ENCODE data around the gene CABP5. TPM values are rescaled to one million over a fixed set of nuclear protein-coding genes. Genes with fewer than 3 reads are reported as not detected.

The CABP5 gene
- total RNA-seq, 1 experiment from 2014 or later, result not detected

- TF ChIP-seq RELA (CRISPR knock-in tag; IDR thresholded peaks at IDR 0.05; ENCODE audit: borderline replicate concordance) (no peak), RORB (CRISPR knock-in tag; IDR thresholded peaks at IDR 0.05) (no peak), NFATC4 (CRISPR knock-in tag; IDR thresholded peaks at IDR 0.05) (no peak)
Observed at GRCh38 chr19:48044561-48044960, 682 bp upstream of the CABP5 start (continued).

DNA sequence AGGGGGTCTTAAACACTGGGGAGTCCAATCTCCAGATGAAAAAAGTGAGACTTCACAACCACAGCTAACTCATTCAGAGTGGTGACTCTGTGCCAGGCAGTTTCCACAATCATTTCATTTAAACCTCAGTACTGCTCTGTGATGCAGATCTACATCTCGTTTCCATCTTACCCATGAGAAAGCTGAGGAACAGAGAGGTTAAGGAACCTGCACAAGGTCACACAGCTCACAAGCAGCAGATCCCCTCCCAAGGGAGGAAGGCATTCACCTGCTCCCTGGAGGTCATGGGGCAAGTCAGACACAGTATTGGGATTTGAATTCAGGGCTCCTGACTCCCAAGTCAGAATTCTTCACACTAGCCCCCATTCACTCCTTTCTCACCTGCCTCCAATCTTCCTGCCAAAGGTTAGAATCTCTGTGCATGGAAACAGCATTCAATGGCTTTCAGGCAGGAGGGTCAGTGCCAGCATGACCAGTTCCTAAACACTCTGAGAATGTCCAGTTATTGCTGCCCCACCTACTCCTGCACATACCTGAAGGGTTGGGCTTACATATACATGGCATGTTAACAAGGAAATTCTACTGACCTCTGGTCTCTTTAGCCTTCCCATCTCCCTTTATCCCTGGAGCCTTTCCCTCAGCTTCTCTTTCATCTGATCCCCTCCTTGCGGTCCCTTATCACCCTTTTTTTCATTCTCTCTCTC lies 1.9 kb downstream of the CABP5 start:
- no peak overlapping the region for H3K4me3 Mint-ChIP-seq
- no peak for ATAC-seq

More for the DNA sequence above, 1.9 kb downstream of the CABP5 start:
- peaks cover 18% of the 10 kb centered on the region for H3K9me3 Mint-ChIP-seq
- ChIA-PET CTCF (interaction anchor here (0.7 kb wide), 1 partner anchor 88 kb away, joined by 3 read pairs; no protein-coding TSS in a partner anchor), POLR2A (no interaction called here)
- H3K27ac Mint-ChIP-seq, result no peak overlapping the region
- peaks cover 28% of the 10 kb centered on the region for H3K27me3 Mint-ChIP-seq (ENCODE audit: low read depth)
- DNase-seq (ENCODE audit: low spot score), result no peak
- no peaks in the 10 kb centered on the region; the same call in 1 of the 2 replicates for H3K36me3 Mint-ChIP-seq
- no peaks in the 10 kb centered on the region for H3K4me1 Mint-ChIP-seq
- TF ChIP-seq ATF6 (CRISPR knock-in tag; IDR thresholded peaks at IDR 0.05) (no peak), FOXK1 (CRISPR knock-in tag; IDR thresholded peaks at IDR 0.05) (no peak), RELA (CRISPR knock-in tag; IDR thresholded peaks at IDR 0.05; ENCODE audit: borderline replicate concordance) (no peak), ZNF219 (CRISPR knock-in tag; IDR thresholded peaks at IDR 0.05; ENCODE audit: borderline replicate concordance) (no peak), ZNF423 (CRISPR knock-in tag; IDR thresholded peaks at IDR 0.05) (no peak), JAZF1 (CRISPR knock-in tag; IDR thresholded peaks at IDR 0.05) (no peak), PREB (CRISPR knock-in tag; IDR thresholded peaks at IDR 0.05; ENCODE audit: borderline replicate concordance) (no peak), NR3C1 (CRISPR knock-in tag; conservative IDR thresholded peaks at IDR 0.05; ENCODE audit: low read depth) (no peak), ARID4B (CRISPR knock-in tag; IDR thresholded peaks at IDR 0.05; ENCODE audit: borderline replicate concordance) (no peak), ZSCAN18 (CRISPR knock-in tag; IDR thresholded peaks at IDR 0.05) (no peak), GRHL2 (CRISPR knock-in tag; IDR thresholded peaks at IDR 0.05; ENCODE audit: insufficient replicate concordance, severe bottlenecking) (no peak), NR2C2 (CRISPR knock-in tag; IDR thresholded peaks at IDR 0.05) (no peak), MYBL2 (CRISPR knock-in tag; IDR thresholded peaks at IDR 0.05) (no peak)
- TF ChIP-seq, protein P1, sequence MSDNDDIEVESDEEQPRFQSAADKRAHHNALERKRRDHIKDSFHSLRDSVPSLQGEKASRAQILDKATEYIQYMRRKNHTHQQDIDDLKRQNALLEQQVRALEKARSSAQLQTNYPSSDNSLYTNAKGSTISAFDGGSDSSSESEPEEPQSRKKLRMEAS (CRISPR knock-in tag; IDR thresholded peaks at IDR 0.05), result no peak
- TF ChIP-seq, protein P2, sequence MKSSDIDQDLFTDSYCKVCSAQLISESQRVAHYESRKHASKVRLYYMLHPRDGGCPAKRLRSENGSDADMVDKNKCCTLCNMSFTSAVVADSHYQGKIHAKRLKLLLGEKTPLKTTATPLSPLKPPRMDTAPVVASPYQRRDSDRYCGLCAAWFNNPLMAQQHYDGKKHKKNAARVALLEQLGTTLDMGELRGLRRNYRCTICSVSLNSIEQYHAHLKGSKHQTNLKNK (CRISPR knock-in tag; IDR thresholded peaks at IDR 0.05), result no peak
- TF ChIP-seq, protein P3, sequence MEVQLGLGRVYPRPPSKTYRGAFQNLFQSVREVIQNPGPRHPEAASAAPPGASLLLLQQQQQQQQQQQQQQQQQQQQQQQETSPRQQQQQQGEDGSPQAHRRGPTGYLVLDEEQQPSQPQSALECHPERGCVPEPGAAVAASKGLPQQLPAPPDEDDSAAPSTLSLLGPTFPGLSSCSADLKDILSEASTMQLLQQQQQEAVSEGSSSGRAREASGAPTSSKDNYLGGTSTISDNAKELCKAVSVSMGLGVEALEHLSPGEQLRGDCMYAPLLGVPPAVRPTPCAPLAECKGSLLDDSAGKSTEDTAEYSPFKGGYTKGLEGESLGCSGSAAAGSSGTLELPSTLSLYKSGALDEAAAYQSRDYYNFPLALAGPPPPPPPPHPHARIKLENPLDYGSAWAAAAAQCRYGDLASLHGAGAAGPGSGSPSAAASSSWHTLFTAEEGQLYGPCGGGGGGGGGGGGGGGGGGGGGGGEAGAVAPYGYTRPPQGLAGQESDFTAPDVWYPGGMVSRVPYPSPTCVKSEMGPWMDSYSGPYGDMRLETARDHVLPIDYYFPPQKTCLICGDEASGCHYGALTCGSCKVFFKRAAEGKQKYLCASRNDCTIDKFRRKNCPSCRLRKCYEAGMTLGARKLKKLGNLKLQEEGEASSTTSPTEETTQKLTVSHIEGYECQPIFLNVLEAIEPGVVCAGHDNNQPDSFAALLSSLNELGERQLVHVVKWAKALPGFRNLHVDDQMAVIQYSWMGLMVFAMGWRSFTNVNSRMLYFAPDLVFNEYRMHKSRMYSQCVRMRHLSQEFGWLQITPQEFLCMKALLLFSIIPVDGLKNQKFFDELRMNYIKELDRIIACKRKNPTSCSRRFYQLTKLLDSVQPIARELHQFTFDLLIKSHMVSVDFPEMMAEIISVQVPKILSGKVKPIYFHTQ (CRISPR knock-in tag; IDR thresholded peaks at IDR 0.05), result no peak

Data from WTC11 (cell line).